A673 (cell line): ENCODE results near the gene RPL39L.

Experiments used
- EZH2 ChIP-seq: fragments of 200-600 bp; sonication (generic); IDR thresholded peaks from 2 replicates; pipeline ENCODE4 v1.6.1; 2017; ENCODE audit warnings: borderline replicate concordance, low read depth, mild to moderate bottlenecking, mixed read lengths, antibody characterized with exemption, low read length; ENCODE audit not compliant: poor library complexity, severe bottlenecking
- TF ChIP-seq, protein P1 (sequence below): fragments of 300-800, 200-600 bp; sonication (generic); conservative IDR thresholded peaks from 2 replicates; pipeline ENCODE4 v1.5.1; 2017; ENCODE audit warnings: low read depth, mild to moderate bottlenecking, antibody characterized with exemption, low read length, moderate library complexity, mixed read lengths

DNA sequence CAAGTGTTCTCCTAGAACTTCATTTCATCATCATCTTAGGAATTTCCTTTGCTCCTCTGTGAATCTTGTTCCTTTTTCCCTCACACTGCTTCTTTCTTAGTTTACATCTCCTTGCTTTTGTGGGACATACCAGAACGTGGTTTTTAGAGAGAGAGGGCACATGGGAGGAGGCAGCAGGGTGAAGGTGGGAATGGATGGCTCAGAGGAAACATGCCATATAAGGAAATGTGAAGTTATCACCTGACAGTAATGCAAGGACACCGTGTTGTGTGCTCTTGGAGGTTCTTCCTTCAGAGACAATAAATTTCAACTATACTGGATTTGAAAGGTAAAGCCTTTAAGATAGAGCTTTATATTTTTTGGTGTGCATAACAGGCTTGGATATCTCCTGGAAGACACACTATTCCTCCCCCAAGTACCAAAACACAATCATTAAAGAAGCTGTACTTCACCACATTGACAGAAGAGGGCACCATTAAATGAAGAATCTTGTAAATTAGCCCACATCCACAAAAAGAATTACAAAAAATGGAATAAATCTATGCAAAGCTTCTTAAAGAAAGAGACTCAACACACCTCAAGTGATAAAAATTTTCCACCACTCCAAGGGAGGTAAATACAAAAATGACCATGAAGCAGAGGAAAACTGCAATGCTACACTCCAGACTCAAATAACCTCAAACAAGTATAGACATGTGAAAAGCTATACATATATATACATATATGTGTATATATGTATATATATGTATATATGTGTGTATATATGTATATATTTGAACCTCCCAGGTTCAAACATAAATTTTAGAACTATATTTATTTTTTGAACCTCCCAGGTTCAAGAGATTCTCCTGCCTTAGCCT is 26.1 kb downstream of the RPL39L start:
- TF ChIP-seq, protein P1, sequence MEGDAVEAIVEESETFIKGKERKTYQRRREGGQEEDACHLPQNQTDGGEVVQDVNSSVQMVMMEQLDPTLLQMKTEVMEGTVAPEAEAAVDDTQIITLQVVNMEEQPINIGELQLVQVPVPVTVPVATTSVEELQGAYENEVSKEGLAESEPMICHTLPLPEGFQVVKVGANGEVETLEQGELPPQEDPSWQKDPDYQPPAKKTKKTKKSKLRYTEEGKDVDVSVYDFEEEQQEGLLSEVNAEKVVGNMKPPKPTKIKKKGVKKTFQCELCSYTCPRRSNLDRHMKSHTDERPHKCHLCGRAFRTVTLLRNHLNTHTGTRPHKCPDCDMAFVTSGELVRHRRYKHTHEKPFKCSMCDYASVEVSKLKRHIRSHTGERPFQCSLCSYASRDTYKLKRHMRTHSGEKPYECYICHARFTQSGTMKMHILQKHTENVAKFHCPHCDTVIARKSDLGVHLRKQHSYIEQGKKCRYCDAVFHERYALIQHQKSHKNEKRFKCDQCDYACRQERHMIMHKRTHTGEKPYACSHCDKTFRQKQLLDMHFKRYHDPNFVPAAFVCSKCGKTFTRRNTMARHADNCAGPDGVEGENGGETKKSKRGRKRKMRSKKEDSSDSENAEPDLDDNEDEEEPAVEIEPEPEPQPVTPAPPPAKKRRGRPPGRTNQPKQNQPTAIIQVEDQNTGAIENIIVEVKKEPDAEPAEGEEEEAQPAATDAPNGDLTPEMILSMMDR, result peak; percentile 67
- TF ChIP-seq EZH2, result no peak
